ENCODE results near the gene FGR.

Gene FGR

DNA sequence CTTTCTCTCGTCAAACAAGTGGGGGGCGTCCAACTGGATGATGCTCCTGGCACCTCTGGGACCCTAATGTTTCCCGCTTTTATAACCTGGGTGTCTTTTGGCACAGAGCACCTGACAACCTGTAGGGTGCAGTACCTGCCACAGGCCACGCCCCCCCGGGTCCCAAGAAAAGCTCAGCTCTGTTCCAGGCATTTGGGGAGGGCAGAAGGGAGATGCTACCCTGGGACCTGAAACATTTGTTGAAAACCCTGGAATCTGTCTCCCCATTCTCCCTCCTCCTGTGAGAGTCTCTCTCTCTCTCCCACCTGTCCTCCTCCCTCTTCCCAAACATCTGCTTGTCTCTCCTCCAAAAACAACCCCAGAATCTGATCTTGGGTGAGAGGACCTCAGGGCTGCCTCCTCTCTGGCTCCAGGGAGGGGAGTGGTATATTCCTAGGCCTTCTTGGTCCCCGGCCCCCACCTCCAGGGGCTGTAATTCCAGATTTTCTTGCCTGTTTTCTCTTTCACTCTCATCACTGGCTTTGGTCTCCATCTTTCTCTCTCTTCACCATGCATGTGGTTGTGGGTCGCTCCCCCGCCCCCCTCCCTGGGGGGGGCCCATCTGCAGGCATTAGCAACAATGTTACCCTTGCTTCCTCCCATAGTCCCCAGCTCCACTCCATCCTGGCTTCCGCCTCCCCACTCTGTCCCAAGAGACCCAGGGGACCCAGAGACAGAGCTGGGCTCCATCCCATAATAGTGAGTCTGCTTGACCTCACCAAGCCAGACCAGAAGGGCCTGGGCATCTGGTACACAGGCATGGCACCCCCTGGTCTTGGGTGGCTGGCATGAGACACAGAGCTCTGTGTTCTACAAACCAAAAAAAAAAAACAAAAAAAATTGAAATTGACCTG lies 35.1 kb downstream of the FGR start:
- no peak overlapping the region for H3K4me2 ChIP-seq (ENCODE audit: low read depth, low read length, poor library complexity, severe bottlenecking)
- no peaks in the 10 kb centered on the region for H3K27me3 ChIP-seq (ENCODE audit: low read length)
- peaks cover 14% of the 10 kb centered on the region; the same call in 1 of the 2 replicates for H3K79me2 ChIP-seq (ENCODE audit: insufficient read depth, low read length)
- H3K9me3 ChIP-seq (ENCODE audit: insufficient read depth, low read length): no peaks in the 10 kb centered on the region
- no peaks in the 10 kb centered on the region for H3F3A ChIP-seq (ENCODE audit: insufficient read depth)
- H2AFZ ChIP-seq (ENCODE audit: low read depth, low read length, severe bottlenecking): no peak overlapping the region
- no peak overlapping the region for H3K27ac ChIP-seq (ENCODE audit: low read depth, low read length)
- no peaks in the 10 kb centered on the region for H3K9me2 ChIP-seq (replicated peaks; ENCODE audit: insufficient read depth, low read length)
- no peaks in the 10 kb centered on the region for H3K36me3 ChIP-seq (ENCODE audit: low read length)
- no peak overlapping the region for H3K9ac ChIP-seq (ENCODE audit: low read length)
- H3K4me3 ChIP-seq (ENCODE audit: insufficient read depth, low read length, poor library complexity, severe bottlenecking): no peak overlapping the region
- H4K20me1 ChIP-seq (ENCODE audit: low read depth, low read length): no peaks in the 10 kb centered on the region; the same call in 1 of the 2 replicates
- TF ChIP-seq, protein P1, sequence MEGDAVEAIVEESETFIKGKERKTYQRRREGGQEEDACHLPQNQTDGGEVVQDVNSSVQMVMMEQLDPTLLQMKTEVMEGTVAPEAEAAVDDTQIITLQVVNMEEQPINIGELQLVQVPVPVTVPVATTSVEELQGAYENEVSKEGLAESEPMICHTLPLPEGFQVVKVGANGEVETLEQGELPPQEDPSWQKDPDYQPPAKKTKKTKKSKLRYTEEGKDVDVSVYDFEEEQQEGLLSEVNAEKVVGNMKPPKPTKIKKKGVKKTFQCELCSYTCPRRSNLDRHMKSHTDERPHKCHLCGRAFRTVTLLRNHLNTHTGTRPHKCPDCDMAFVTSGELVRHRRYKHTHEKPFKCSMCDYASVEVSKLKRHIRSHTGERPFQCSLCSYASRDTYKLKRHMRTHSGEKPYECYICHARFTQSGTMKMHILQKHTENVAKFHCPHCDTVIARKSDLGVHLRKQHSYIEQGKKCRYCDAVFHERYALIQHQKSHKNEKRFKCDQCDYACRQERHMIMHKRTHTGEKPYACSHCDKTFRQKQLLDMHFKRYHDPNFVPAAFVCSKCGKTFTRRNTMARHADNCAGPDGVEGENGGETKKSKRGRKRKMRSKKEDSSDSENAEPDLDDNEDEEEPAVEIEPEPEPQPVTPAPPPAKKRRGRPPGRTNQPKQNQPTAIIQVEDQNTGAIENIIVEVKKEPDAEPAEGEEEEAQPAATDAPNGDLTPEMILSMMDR (IDR thresholded peaks at IDR 0.05; ENCODE audit: insufficient read depth, low read length, poor library complexity, severe bottlenecking): no peak
- TF ChIP-seq EZH2phosphoT487 (conservative IDR thresholded peaks at IDR 0.05; ENCODE audit: low read length): no peak

DNA sequence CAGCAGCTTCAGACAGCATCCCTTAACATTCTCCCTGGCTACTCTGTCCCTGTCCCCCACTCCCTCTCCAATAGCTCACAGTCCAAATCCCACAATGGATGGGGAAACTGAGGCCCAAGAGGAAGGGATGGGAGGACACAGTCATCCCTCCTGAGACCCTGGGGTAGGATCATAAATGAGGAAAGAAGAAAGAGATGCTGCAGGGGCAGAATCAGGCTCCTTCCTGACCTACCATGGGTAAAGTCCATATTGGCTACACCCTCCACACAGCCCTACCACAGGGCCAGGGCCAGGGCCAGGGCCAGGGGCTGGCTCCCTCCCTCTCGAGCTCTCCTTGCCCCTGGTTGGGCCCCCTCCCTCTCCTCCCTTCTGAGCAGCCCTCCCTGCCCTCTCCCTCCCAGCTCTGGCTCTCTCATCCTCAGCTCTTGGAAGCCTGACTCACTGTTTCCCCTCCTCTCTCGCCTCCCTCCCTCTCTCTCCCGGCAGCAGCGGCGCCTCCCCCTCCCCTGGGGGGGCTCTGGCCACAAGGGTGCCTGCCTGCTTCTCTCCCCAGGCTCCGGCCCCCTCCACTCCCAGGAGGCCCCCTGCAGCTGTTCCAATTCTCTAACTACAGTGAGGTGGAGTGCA lies 36.0 kb downstream of the FGR start:
- Histone ChIP-seq H3K9me2 (replicated peaks; ENCODE audit: insufficient read depth, low read length) (no peaks in the 10 kb centered on the region), H3K9me3 (ENCODE audit: insufficient read depth, low read length) (no peaks in the 10 kb centered on the region), H3K4me3 (ENCODE audit: insufficient read depth, low read length, poor library complexity, severe bottlenecking) (no peak overlapping the region), H3K27me3 (ENCODE audit: low read length) (no peaks in the 10 kb centered on the region), H3K27ac (ENCODE audit: low read depth, low read length) (no peak overlapping the region), H3K79me2 (ENCODE audit: insufficient read depth, low read length) (peaks cover 14% of the 10 kb centered on the region; the same call in 1 of the 2 replicates), H3K36me3 (ENCODE audit: low read length) (no peaks in the 10 kb centered on the region), H2AFZ (ENCODE audit: low read depth, low read length, severe bottlenecking) (no peak overlapping the region), H3K9ac (ENCODE audit: low read length) (no peak overlapping the region), H3F3A (ENCODE audit: insufficient read depth) (no peaks in the 10 kb centered on the region), H4K20me1 (ENCODE audit: low read depth, low read length) (no peaks in the 10 kb centered on the region; the same call in 1 of the 2 replicates), H3K4me2 (ENCODE audit: low read depth, low read length, poor library complexity, severe bottlenecking) (no peak overlapping the region)
- TF ChIP-seq EZH2phosphoT487 (conservative IDR thresholded peaks at IDR 0.05; ENCODE audit: low read length): no peak
- TF ChIP-seq, protein P1 (IDR thresholded peaks at IDR 0.05; ENCODE audit: insufficient read depth, low read length, poor library complexity, severe bottlenecking): no peak

DNA sequence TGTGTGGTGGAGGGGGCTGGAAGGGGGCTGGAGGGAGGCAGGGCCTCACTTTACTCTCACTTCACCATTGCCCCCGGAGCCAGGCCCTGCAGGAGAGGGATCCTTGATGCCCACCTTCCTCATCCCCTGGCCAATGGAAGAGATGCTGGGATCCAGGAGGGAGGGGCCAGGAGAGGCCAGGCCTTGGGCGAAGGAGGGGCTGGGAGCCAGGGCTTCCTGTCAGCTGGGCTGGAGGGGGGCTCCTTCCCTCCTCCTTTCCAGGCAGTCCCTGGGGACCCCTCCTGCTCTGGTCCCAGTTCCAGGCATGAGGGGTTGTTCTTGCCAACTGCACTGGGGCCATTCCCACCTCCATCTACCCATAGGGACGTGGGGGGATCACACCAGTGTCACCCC lies 36.7 kb downstream of the FGR start:
- Histone ChIP-seq H3K27ac (ENCODE audit: low read depth, low read length) (no peak overlapping the region), H3K36me3 (ENCODE audit: low read length) (no peaks in the 10 kb centered on the region), H3K4me2 (ENCODE audit: low read depth, low read length, poor library complexity, severe bottlenecking) (no peak overlapping the region), H2AFZ (ENCODE audit: low read depth, low read length, severe bottlenecking) (no peak overlapping the region), H3K27me3 (ENCODE audit: low read length) (no peaks in the 10 kb centered on the region), H3K9me2 (replicated peaks; ENCODE audit: insufficient read depth, low read length) (no peaks in the 10 kb centered on the region), H3K4me3 (ENCODE audit: insufficient read depth, low read length, poor library complexity, severe bottlenecking) (no peak overlapping the region), H3K9me3 (ENCODE audit: insufficient read depth, low read length) (no peaks in the 10 kb centered on the region), H4K20me1 (ENCODE audit: low read depth, low read length) (no peaks in the 10 kb centered on the region; the same call in 1 of the 2 replicates), H3F3A (ENCODE audit: insufficient read depth) (no peaks in the 10 kb centered on the region), H3K9ac (ENCODE audit: low read length) (no peak overlapping the region), H3K79me2 (ENCODE audit: insufficient read depth, low read length) (peaks cover 14% of the 10 kb centered on the region; the same call in 1 of the 2 replicates)
- TF ChIP-seq, protein P1 (IDR thresholded peaks at IDR 0.05; ENCODE audit: insufficient read depth, low read length, poor library complexity, severe bottlenecking): no peak
- no peak for TF ChIP-seq EZH2phosphoT487 (conservative IDR thresholded peaks at IDR 0.05; ENCODE audit: low read length)

Measured in SU-DHL-6 (cell line).